Activated T-cell treated with anti-CD3 and anti-CD28 coated beads, Interleukin-2, amount 50 U/mL, for 72 hours (primary cell): ENCODE results near the gene OR14J1. TPM values are rescaled to one million over a fixed set of nuclear protein-coding genes. Genes with fewer than 3 reads are reported as not detected.
"Not testable (repeated sequence)": the region's sequence is repeated elsewhere in the genome, so short reads cannot be mapped to it uniquely, and the experiment has no call there.

Source experiments
- ATAC-seq, 2 donors: fragments of 150-1000 bp; cut with Tn5 transposase; replicated peaks in 1 of 2; 2 replicates each; pipeline ENCODE4 v1.10.0; 2021; ENCODE audit warnings: moderate library complexity in 2 of 2, mild to moderate bottlenecking in 1 of 2
- DNase-seq, 2 donors: peaks; one replicate each; pipeline ENCODE4 v3.0.0; 2021 to 2022; ENCODE audit warnings: mixed read lengths in 1 of 2
- H3K27ac Mint-ChIP-seq: one replicate; pipeline ENCODE4 v1.8.0; 2022; ENCODE audit warnings: mild to moderate bottlenecking, moderate library complexity, mixed read lengths
- H3K27me3 Mint-ChIP-seq: one replicate; pipeline ENCODE4 v1.8.0; 2022; ENCODE audit warnings: low read depth, mixed read lengths
- H3K36me3 Mint-ChIP-seq, 2 donors: one replicate each; pipeline ENCODE4 v1.8.0; 2022; ENCODE audit warnings: mixed read lengths in 2 of 2, mild to moderate bottlenecking in 1 of 2; ENCODE audit not compliant: insufficient read depth in 2 of 2
- H3K4me1 Mint-ChIP-seq: one replicate; pipeline ENCODE4 v1.8.0; 2022; ENCODE audit warnings: low read depth, mixed read lengths
- H3K4me3 Mint-ChIP-seq, 2 donors: one replicate each; pipeline ENCODE4 v1.8.0; 2022; ENCODE audit warnings: mild to moderate bottlenecking in 2 of 2, mixed read lengths in 2 of 2, moderate library complexity in 2 of 2
- H3K9me3 Mint-ChIP-seq, 2 donors: one replicate each; pipeline ENCODE4 v1.8.0; 2022; ENCODE audit warnings: mixed read lengths in 2 of 2
- total RNA-seq, 2 donors: library from RNA; stranded (reverse); gene quantifications; one replicate each; pipeline ENCODE4 v1.2.3, GENCODE V29; 2022

The OR14J1 gene
- total RNA-seq, 2 donors from 2014 or later = not detected

- H3K27me3 Mint-ChIP-seq = peaks cover 50% of the 10 kb centered on the region
- H3K9me3 Mint-ChIP-seq, DNase-seq, H3K4me3 Mint-ChIP-seq, ATAC-seq, H3K27ac Mint-ChIP-seq, H3K36me3 Mint-ChIP-seq, H3K4me1 Mint-ChIP-seq: not testable (repeated sequence)
Measured at GRCh38 chr6:29349348-29349747, 47.8 kb downstream of the OR14J1 start.

- Mint-ChIP-seq H3K4me3 (no peak overlapping the region), H3K36me3 (peaks cover 3% of the 10 kb centered on the region in 2 donors), H3K27me3 (peaks cover 43% of the 10 kb centered on the region), H3K4me1 (no peaks in the 10 kb centered on the region), H3K9me3 (peaks cover 4 to 5% of the 10 kb centered on the region in 2 donors), H3K27ac (no peak overlapping the region)
- ATAC-seq = no peak
- DNase-seq = no peak
Measured at GRCh38 chr6:29354980-29355379, 53.5 kb downstream of the OR14J1 start.

DNA sequence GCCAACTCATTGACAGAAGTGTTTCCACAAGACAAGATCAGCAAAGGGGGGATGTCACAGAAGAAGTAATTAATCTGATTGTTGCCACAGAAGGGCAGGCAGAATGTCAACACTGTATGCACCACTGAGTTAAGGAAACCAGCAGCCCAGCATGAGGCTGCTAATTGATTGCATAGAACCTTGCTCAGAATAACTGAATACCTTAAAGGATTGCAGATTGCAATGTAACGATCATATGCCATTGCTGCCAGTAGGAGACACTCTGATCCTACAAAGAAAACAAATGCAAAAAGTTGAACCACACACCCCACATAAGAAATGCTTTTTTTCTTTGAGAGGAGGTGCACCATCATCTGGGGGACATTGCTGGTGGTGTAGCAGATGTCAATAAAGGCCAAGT lies 54.1 kb downstream of the OR14J1 start:
- no peak for ATAC-seq
- H3K4me3 Mint-ChIP-seq = no peak overlapping the region
- H3K4me1 Mint-ChIP-seq = no peaks in the 10 kb centered on the region
- H3K36me3 Mint-ChIP-seq = peaks cover 3% of the 10 kb centered on the region in 2 donors
- H3K27me3 Mint-ChIP-seq = peaks cover 42% of the 10 kb centered on the region
- DNase-seq = no peak
- no peak overlapping the region for H3K27ac Mint-ChIP-seq
- H3K9me3 Mint-ChIP-seq = peaks cover 4 to 5% of the 10 kb centered on the region in 2 donors

Other genes starting within 250 kb of the OR14J1 start
- not detected for gene OR2B3, start 214.4 kb upstream of the OR14J1 start, total RNA-seq
- not detected for gene OR2J1, start 202.2 kb upstream of the OR14J1 start, total RNA-seq
- not detected for gene OR2J3, start 193.6 kb upstream of the OR14J1 start, total RNA-seq
- not detected for gene OR2J2, start 130.8 kb upstream of the OR14J1 start, total RNA-seq
- gene OR5V1, start 67.2 kb downstream of the OR14J1 start, total RNA-seq = not detected
- not detected for gene OR12D3, start 73.6 kb downstream of the OR14J1 start, total RNA-seq
- gene OR12D2, start 93.9 kb downstream of the OR14J1 start, total RNA-seq = not detected
- gene OR12D1, start 113.2 kb downstream of the OR14J1 start, total RNA-seq = not detected
- not detected for gene OR10C1, start 137.6 kb downstream of the OR14J1 start, total RNA-seq
- not detected for gene OR11A1, start 155.4 kb downstream of the OR14J1 start, total RNA-seq
- not detected for gene OR2H1, start 155.5 kb downstream of the OR14J1 start, total RNA-seq
- not detected for gene MAS1L, start 186.3 kb downstream of the OR14J1 start, total RNA-seq